ENCODE measurements around the gene BEGAIN. TPM values are rescaled to one million over a fixed set of nuclear protein-coding genes. Genes with fewer than 3 reads are reported as not detected.
"Not testable (repeated sequence)": the region's sequence is repeated elsewhere in the genome, so short reads cannot be mapped to it uniquely, and the experiment has no call there.

The BEGAIN gene
- total RNA-seq, 1 experiment from 2014 or later, result 0.53 TPM

- DNase-seq (ENCODE audit: low spot score), result no peak
Observed at GRCh38 chr14:100526057-100526456, 61.2 kb downstream of the BEGAIN start.

GRCh38 chr14:100525615-100526014 is 61.6 kb downstream of the BEGAIN start:
- DNase-seq (ENCODE audit: low spot score), result no peak

GRCh38 chr14:100524933-100525243 is 62.3 kb downstream of the BEGAIN start:
- no peak for DNase-seq (ENCODE audit: low spot score)

- DNase-seq (ENCODE audit: low spot score), result no peak
Observed at GRCh38 chr14:100524233-100524932, 62.8 kb downstream of the BEGAIN start.

GRCh38 chr14:100523843-100524169 is 63.4 kb downstream of the BEGAIN start:
- no peak for DNase-seq (ENCODE audit: low spot score)

GRCh38 chr14:100523131-100523842 is 63.9 kb downstream of the BEGAIN start:
- DNase-seq (ENCODE audit: low spot score), result no peak

GRCh38 chr14:100522616-100523099 is 64.6 kb downstream of the BEGAIN start:
- no peak for DNase-seq (ENCODE audit: low spot score)

- DNase-seq (ENCODE audit: low spot score), result not testable (repeated sequence)
Observed at GRCh38 chr14:100506053-100506452, 81.2 kb downstream of the BEGAIN start.

- no peak for DNase-seq (ENCODE audit: low spot score)
Observed at GRCh38 chr14:100504372-100505078, 82.7 kb downstream of the BEGAIN start.

GRCh38 chr14:100503251-100503650 is 84.0 kb downstream of the BEGAIN start:
- no peak for DNase-seq (ENCODE audit: low spot score)

- no peak for DNase-seq (ENCODE audit: low spot score)
Observed at GRCh38 chr14:100502622-100503220, 84.5 kb downstream of the BEGAIN start.

- no peak for DNase-seq (ENCODE audit: low spot score)
Observed at GRCh38 chr14:100500128-100500527, 87.1 kb downstream of the BEGAIN start.

- DNase-seq (ENCODE audit: low spot score), result no peak
Observed at GRCh38 chr14:100498068-100498467, 89.1 kb downstream of the BEGAIN start.

- DNase-seq (ENCODE audit: low spot score), result no peak
Observed at GRCh38 chr14:100495917-100496316, 91.3 kb downstream of the BEGAIN start.

- no peak for DNase-seq (ENCODE audit: low spot score)
Observed at GRCh38 chr14:100494645-100495044, 92.6 kb downstream of the BEGAIN start.

GRCh38 chr14:100490252-100490651 is 97.0 kb downstream of the BEGAIN start:
- no peak for DNase-seq (ENCODE audit: low spot score)

GRCh38 chr14:100488057-100488456 is 99.2 kb downstream of the BEGAIN start:
- DNase-seq (ENCODE audit: low spot score), result no peak

GRCh38 chr14:100487304-100487703 is 99.9 kb downstream of the BEGAIN start:
- no peak for DNase-seq (ENCODE audit: low spot score)

All from HT-29 (cell line).